Keratinocyte (primary cell): Measurements from ENCODE around the gene FAM25G. TPM values are rescaled to one million over a fixed set of nuclear protein-coding genes. Genes with fewer than 3 reads are reported as not detected.

Source experiments
- DNase-seq: peaks from one replicate; pipeline ENCODE4 v3.0.0-alpha.2; 2011; ENCODE audit warnings: low read depth, missing footprints, low spot score
- FAIRE-seq: peaks from 2 replicates; lab custom pipeline; 2011; peaks lifted over from hg19 to GRCh38; lab: Jason Lieb, UNC
- H2AFZ ChIP-seq: 2 replicates; pipeline ENCODE4 v1.6.0; 2012; ENCODE audit warnings: low read length, control low read depth, inconsistent platforms; ENCODE audit not compliant: control insufficient read depth
- H3K27ac ChIP-seq: 2 replicates; pipeline ENCODE4 v1.5.1; 2011; ENCODE audit warnings: low read length; ENCODE audit not compliant: control insufficient read depth, insufficient read depth
- H3K27me3 ChIP-seq: 3 replicates; pipeline ENCODE4 v1.6.0; 2011; ENCODE audit warnings: low read length; ENCODE audit not compliant: control insufficient read depth, insufficient read depth; ENCODE audit errors: extremely low read depth
- H3K36me3 ChIP-seq, 2 experiments: 2 replicates in 1 of 2; 3 replicates in 1 of 2; pipeline ENCODE4 v1.5.1; 2011; ENCODE audit warnings: low read length in 2 of 2, mild to moderate bottlenecking in 1 of 2; ENCODE audit not compliant: control insufficient read depth in 2 of 2, insufficient read depth in 2 of 2; ENCODE audit errors: extremely low read depth in 1 of 2
- H3K4me1 ChIP-seq: 3 replicates; pipeline ENCODE4 v1.5.1; 2011; ENCODE audit warnings: low read length; ENCODE audit not compliant: control insufficient read depth, insufficient read depth; ENCODE audit errors: extremely low read depth
- H3K4me2 ChIP-seq: 3 replicates; pipeline ENCODE4 v1.6.0; 2011; ENCODE audit warnings: low read depth, low read length; ENCODE audit not compliant: control insufficient read depth, insufficient read depth; ENCODE audit errors: extremely low read depth
- H3K4me3 ChIP-seq, 3 experiments: fragments of 200-600 bp in 1 of 3; sonication (generic) in 1 of 3; 2 replicates in 2 of 3; 3 replicates in 1 of 3; pipeline ENCODE4 v1.5.1; 2011 to 2016; ENCODE audit warnings: low read length in 3 of 3, mild to moderate bottlenecking in 3 of 3, control low read depth in 2 of 3, inconsistent platforms in 1 of 3, low read depth in 1 of 3, mixed read lengths in 1 of 3, mixed run types in 1 of 3, moderate library complexity in 1 of 3; ENCODE audit not compliant: control insufficient read depth in 2 of 3, insufficient read depth in 2 of 3; ENCODE audit errors: extremely low read depth in 1 of 3
- H3K79me2 ChIP-seq: 2 replicates; pipeline ENCODE4 v1.6.0; 2012; ENCODE audit warnings: low read length; ENCODE audit not compliant: control insufficient read depth, insufficient read depth
- H3K9ac ChIP-seq: 3 replicates; pipeline ENCODE4 v1.6.0; 2011; ENCODE audit warnings: low read length; ENCODE audit not compliant: control insufficient read depth, insufficient read depth; ENCODE audit errors: extremely low read depth
- H3K9me1 ChIP-seq: 3 replicates; pipeline ENCODE4 v1.6.0; 2011; ENCODE audit warnings: low read length; ENCODE audit not compliant: control insufficient read depth, insufficient read depth; ENCODE audit errors: extremely low read depth
- H3K9me3 ChIP-seq: 2 replicates; pipeline ENCODE4 v1.5.1; 2012; ENCODE audit warnings: low read depth, low read length; ENCODE audit not compliant: control insufficient read depth
- H4K20me1 ChIP-seq: 3 replicates; pipeline ENCODE4 v1.6.0; 2011; ENCODE audit warnings: low read length; ENCODE audit not compliant: control insufficient read depth, insufficient read depth; ENCODE audit errors: extremely low read depth
- CTCF ChIP-seq, 3 experiments: IDR thresholded peaks in 1 of 3; conservative IDR thresholded peaks in 1 of 3; optimal IDR thresholded peaks in 1 of 3; 2 replicates in 2 of 3; 3 replicates in 1 of 3; pipeline versions ENCODE3 to v1.5.1; 2011; ENCODE audit warnings: low read length in 3 of 3, mild to moderate bottlenecking in 3 of 3, moderate library complexity in 2 of 3, control low read depth in 1 of 3, inconsistent platforms in 1 of 3; ENCODE audit not compliant: insufficient read depth in 2 of 3; ENCODE audit errors: extremely low read depth in 1 of 3
- EZH2 ChIP-seq: IDR thresholded peaks from one replicate; pipeline ENCODE4 v1.6.1; 2012; ENCODE audit warnings: inconsistent platforms, mild to moderate bottlenecking, low read length, moderate library complexity
- dilution Hi-C: fragments of 300-500 bp; cut with MboI; formaldehyde crosslinking; loops from one replicate; pipeline ENCODE4 v1.7.0; 2020; ENCODE audit warnings: low sequenced_read_pairs; ENCODE audit not compliant: extremely low pct_ligation_motif_present
- polyA plus RNA-seq, 5 experiments: library from polyadenylated mRNA; depleted of rRNA in 3 of 5; stranded (reverse) in 3 of 5; stranded (forward) in 1 of 5; unstranded in 1 of 5; fragments of >200 nt; gene quantifications; 1 replicate in 1 of 5; 2 replicates in 3 of 5; 3 replicates in 1 of 5; pipeline versions ENCODE4 v1.2.1 to v1.2.3, GENCODE V29; 2011 to 2012; ENCODE audit warnings: missing spikeins in 2 of 5, low read depth in 1 of 5, low replicate concordance in 1 of 5

Gene FAM25G
- polyA plus RNA-seq, 1 donor (not counting 4 experiments of a cell fraction or from before 2014, with no cell fraction given), result 10.6 TPM

GRCh38 chr10:47449102-47449978 lies 42.2 kb downstream of the FAM25G start:
- dilution Hi-C loops, result no loop called here
- no peaks in the 10 kb centered on the region for H3K79me2 ChIP-seq
- H3K9me1 ChIP-seq, result no peaks in the 10 kb centered on the region
- H3K4me3 ChIP-seq, result no peak overlapping the region
- no peaks in the 10 kb centered on the region for H3K36me3 ChIP-seq
- no peak overlapping the region for H2AFZ ChIP-seq
- peaks cover 3% of the 10 kb centered on the region for H3K9me3 ChIP-seq
- no peak overlapping the region for H3K4me2 ChIP-seq
- peaks cover 9% of the 10 kb centered on the region for H3K27me3 ChIP-seq
- no peak for DNase-seq
- no peak overlapping the region for H3K9ac ChIP-seq
- no peaks in the 10 kb centered on the region for H4K20me1 ChIP-seq
- no peaks in the 10 kb centered on the region for H3K4me1 ChIP-seq
- no peak for FAIRE-seq
- H3K27ac ChIP-seq, result no peak overlapping the region
- TF ChIP-seq CTCF (optimal IDR thresholded peaks at IDR 0.05 in 1 of 3, IDR thresholded peaks at IDR 0.05 in 1 of 3, conservative IDR thresholded peaks at IDR 0.05 in 1 of 3; ENCODE audit: extremely low read depth in 1 of 3, insufficient read depth in 2 of 3, low read length in 3 of 3), result no peak
- no peak for TF ChIP-seq EZH2

DNA sequence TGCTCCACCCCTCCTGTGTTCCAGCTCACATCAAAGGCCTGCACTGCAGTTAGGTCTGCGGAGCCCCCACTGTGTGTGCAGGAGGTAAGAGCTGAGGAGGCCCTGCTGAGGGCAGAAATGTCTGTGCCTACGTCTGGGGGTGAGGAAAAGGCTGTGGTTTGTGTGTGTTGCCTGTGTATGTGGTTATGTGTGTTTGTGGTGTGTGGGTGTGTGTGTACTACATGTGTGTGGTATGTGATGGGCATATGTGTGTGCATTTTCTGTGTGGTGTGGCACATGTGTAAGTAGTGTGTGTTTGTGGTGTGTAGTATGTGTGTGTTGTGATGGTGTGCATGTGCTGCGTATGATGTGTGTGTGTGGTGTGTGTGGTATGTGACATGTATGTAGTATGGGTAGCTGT lies 43.8 kb downstream of the FAM25G start:
- dilution Hi-C loops, result no loop called here
- no peak for FAIRE-seq
- no peak overlapping the region for H3K4me3 ChIP-seq

More for the DNA sequence above, 43.8 kb downstream of the FAM25G start:
- Histone ChIP-seq H3K4me2 (no peak overlapping the region), H3K27ac (no peak overlapping the region), H3K27me3 (no peaks in the 10 kb centered on the region), H3K4me1 (no peaks in the 10 kb centered on the region), H3K9me3 (peaks cover 3% of the 10 kb centered on the region), H3K9ac (no peak overlapping the region), H3K36me3 (no peaks in the 10 kb centered on the region), H2AFZ (no peak overlapping the region), H4K20me1 (no peaks in the 10 kb centered on the region), H3K9me1 (no peaks in the 10 kb centered on the region), H3K79me2 (no peaks in the 10 kb centered on the region)
- no peak for DNase-seq
- no peak for TF ChIP-seq EZH2
- TF ChIP-seq CTCF (optimal IDR thresholded peaks at IDR 0.05 in 1 of 3, IDR thresholded peaks at IDR 0.05 in 1 of 3, conservative IDR thresholded peaks at IDR 0.05 in 1 of 3; ENCODE audit: extremely low read depth in 1 of 3, insufficient read depth in 2 of 3, low read length in 3 of 3), result no peak
